T-helper 17 cell (primary cell): ENCODE data around the gene TFB2M. TPM values are rescaled to one million over a fixed set of nuclear protein-coding genes. Genes with fewer than 3 reads are reported as not detected.

Experiments used
- ATAC-seq: fragments of 150-1000 bp; cut with Tn5 transposase; 2 replicates; pipeline ENCODE4 v1.10.0; 2021; ENCODE audit warnings: mild to moderate bottlenecking, moderate library complexity
- DNase-seq, 3 donors: peaks; one replicate each; pipeline versions ENCODE4 v3.0.0 to v3.0.0-alpha.2; 2020 to 2021
- H3K9me3 ChIP-seq: one replicate; pipeline ENCODE4 v1.7.0; 2013; ENCODE audit warnings: low read length, mild to moderate bottlenecking; ENCODE audit not compliant: control insufficient read depth, poor library complexity, severe bottlenecking
- H3K27ac Mint-ChIP-seq: one replicate; pipeline ENCODE4 v1.8.0; 2022; ENCODE audit warnings: mild to moderate bottlenecking, moderate library complexity, mixed read lengths
- H3K27me3 Mint-ChIP-seq: one replicate; pipeline ENCODE4 v1.8.0; 2022; ENCODE audit warnings: mixed read lengths
- H3K36me3 Mint-ChIP-seq: one replicate; pipeline ENCODE4 v1.8.0; 2022; ENCODE audit warnings: low read depth, mixed read lengths
- H3K4me1 Mint-ChIP-seq: one replicate; pipeline ENCODE4 v1.8.0; 2022; ENCODE audit warnings: mild to moderate bottlenecking, mixed read lengths
- H3K4me3 Mint-ChIP-seq: one replicate; pipeline ENCODE4 v1.8.0; 2022; ENCODE audit warnings: mild to moderate bottlenecking, moderate library complexity, mixed read lengths
- total RNA-seq, 4 donors: library from RNA in 2 of 4; stranded (reverse) in 2 of 4; gene quantifications; one replicate each; pipeline ENCODE4 v1.2.3 and lab custom pipeline; 2022 to 2026

TFB2M gene
- total RNA-seq, 2 donors from 2014 or later, result 6.7 to 10.2 TPM

- H3K4me1 Mint-ChIP-seq, result peaks cover 9% of the 10 kb centered on the region
- ATAC-seq (no peak), DNase-seq (no peak)
- no peak overlapping the region for H3K4me3 Mint-ChIP-seq
- no peaks in the 10 kb centered on the region for H3K9me3 ChIP-seq
- H3K27me3 Mint-ChIP-seq, result no peaks in the 10 kb centered on the region
- H3K27ac Mint-ChIP-seq, result no peak overlapping the region
- H3K36me3 Mint-ChIP-seq, result peaks cover 6% of the 10 kb centered on the region
Measured at GRCh38 chr1:246559310-246559709, 6.8 kb downstream of the TFB2M start.

GRCh38 chr1:246558041-246558440 is 8.0 kb downstream of the TFB2M start:
- H3K27me3 Mint-ChIP-seq, result no peaks in the 10 kb centered on the region
- H3K27ac Mint-ChIP-seq, result no peak overlapping the region
- H3K4me3 Mint-ChIP-seq, result no peak overlapping the region
- H3K36me3 Mint-ChIP-seq, result peaks cover 8% of the 10 kb centered on the region
- DNase-seq, result no peak
- H3K4me1 Mint-ChIP-seq, result peaks cover 9% of the 10 kb centered on the region
- H3K9me3 ChIP-seq, result no peaks in the 10 kb centered on the region
- no peak for ATAC-seq

GRCh38 chr1:246554201-246554600 is 11.9 kb downstream of the TFB2M start:
- Mint-ChIP-seq H3K27ac (no peak overlapping the region), H3K4me3 (no peak overlapping the region), H3K27me3 (no peaks in the 10 kb centered on the region), H3K4me1 (peaks cover 9% of the 10 kb centered on the region), H3K36me3 (peaks cover 11% of the 10 kb centered on the region)
- H3K9me3 ChIP-seq, result no peaks in the 10 kb centered on the region
- ATAC-seq (no peak), DNase-seq (no peak)

DNA sequence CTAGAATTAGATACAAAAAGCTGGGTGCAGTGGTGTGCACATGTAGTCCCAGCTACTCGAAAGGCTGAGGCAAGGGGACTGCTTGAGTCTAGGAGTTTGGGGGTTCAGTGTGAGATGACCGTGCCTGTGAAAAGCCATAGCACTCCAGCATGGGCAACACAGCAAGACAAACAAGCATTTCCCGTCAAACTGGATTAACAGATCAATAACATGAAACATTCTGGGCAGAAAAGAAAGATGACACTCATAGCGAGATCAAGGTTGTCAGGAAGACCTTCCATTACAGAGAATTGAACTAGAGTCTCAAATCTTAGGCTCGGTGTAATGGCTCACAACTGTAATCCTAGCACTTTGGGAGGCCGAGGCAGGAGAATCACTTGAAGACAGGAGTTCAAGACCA is 14.0 kb downstream of the TFB2M start:
- H3K4me1 Mint-ChIP-seq, result peaks cover 9% of the 10 kb centered on the region
- no peak overlapping the region for H3K27ac Mint-ChIP-seq
- H3K4me3 Mint-ChIP-seq, result no peak overlapping the region
- no peaks in the 10 kb centered on the region for H3K9me3 ChIP-seq
- no peak for DNase-seq
- no peaks in the 10 kb centered on the region for H3K27me3 Mint-ChIP-seq
- peaks cover 11% of the 10 kb centered on the region for H3K36me3 Mint-ChIP-seq
- no peak for ATAC-seq

DNA sequence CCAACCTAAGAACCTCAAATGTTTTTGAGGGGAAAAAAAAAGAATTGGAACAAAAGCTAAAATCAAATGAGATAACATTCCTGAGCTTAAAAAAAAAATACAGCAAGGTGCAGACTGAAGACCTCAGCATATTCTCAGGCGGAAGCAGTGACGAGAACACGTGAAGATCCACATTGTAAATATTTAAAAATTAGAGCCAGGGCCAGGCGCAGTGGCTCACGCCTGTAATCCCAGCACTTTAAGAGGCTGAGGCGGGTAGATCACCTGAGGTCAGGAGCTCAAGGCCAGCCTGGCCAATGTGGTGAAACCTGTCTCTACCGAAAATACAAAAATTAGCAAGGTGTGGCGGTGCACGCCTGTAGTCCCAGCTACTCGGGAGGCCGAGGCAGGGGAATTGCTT is 15.7 kb downstream of the TFB2M start:
- ATAC-seq (no peak), DNase-seq (no peak)
- H3K36me3 Mint-ChIP-seq, result peaks cover 11% of the 10 kb centered on the region
- H3K9me3 ChIP-seq, result no peaks in the 10 kb centered on the region
- peak overlapping the region; percentile 49 for H3K27ac Mint-ChIP-seq
- H3K4me3 Mint-ChIP-seq, result no peak overlapping the region
- peaks cover 9% of the 10 kb centered on the region for H3K4me1 Mint-ChIP-seq
- H3K27me3 Mint-ChIP-seq, result no peaks in the 10 kb centered on the region

- Mint-ChIP-seq H3K4me1 (peaks cover 9% of the 10 kb centered on the region), H3K27ac (peak overlapping the region; percentile 49), H3K36me3 (peaks cover 7% of the 10 kb centered on the region), H3K27me3 (no peaks in the 10 kb centered on the region), H3K4me3 (no peak overlapping the region)
- DNase-seq (no peak), ATAC-seq (no peak)
- no peaks in the 10 kb centered on the region for H3K9me3 ChIP-seq
Measured at GRCh38 chr1:246549665-246550064, 16.4 kb downstream of the TFB2M start.

GRCh38 chr1:246544001-246544400 is 22.1 kb downstream of the TFB2M start:
- peaks cover 2% of the 10 kb centered on the region for H3K36me3 Mint-ChIP-seq
- no peak for ATAC-seq
- H3K4me1 Mint-ChIP-seq, result peaks cover under 1% of the 10 kb centered on the region
- no peaks in the 10 kb centered on the region for H3K27me3 Mint-ChIP-seq
- H3K4me3 Mint-ChIP-seq, result no peak overlapping the region
- no peaks in the 10 kb centered on the region for H3K9me3 ChIP-seq
- no peak overlapping the region for H3K27ac Mint-ChIP-seq
- no peak for DNase-seq

GRCh38 chr1:246540738-246541491 is 25.1 kb downstream of the TFB2M start:
- Mint-ChIP-seq H3K4me3 (no peak overlapping the region), H3K36me3 (peaks cover 2% of the 10 kb centered on the region), H3K4me1 (peaks cover 5% of the 10 kb centered on the region), H3K27me3 (no peaks in the 10 kb centered on the region), H3K27ac (no peak overlapping the region)
- H3K9me3 ChIP-seq, result no peaks in the 10 kb centered on the region
- ATAC-seq, result no peak
- no peak for DNase-seq

DNA sequence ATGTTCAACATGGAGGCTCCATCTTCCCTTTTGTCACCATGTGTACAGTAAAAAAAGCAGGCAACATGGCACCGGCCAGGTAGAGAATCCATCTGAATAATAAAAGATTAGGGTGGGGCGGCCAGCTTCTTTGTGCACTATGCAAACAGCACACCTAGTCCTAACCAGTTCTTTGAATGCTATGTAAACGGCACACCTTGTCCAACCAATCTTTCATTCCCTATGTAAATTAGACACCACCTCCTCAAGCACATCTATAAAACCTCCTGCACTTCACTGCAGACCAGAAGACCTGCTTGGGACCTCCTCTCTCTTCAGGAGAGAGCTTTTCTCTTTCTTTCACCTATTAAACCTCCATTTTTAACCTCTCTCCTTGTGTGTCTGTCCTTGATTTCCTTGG is 28.2 kb downstream of the TFB2M start:
- Mint-ChIP-seq H3K27ac (no peak overlapping the region), H3K27me3 (no peaks in the 10 kb centered on the region), H3K36me3 (peaks cover 2% of the 10 kb centered on the region), H3K4me3 (no peak overlapping the region), H3K4me1 (peaks cover 5% of the 10 kb centered on the region)
- no peaks in the 10 kb centered on the region for H3K9me3 ChIP-seq
- ATAC-seq (no peak), DNase-seq (no peak)

GRCh38 chr1:246537441-246537840 is 28.6 kb downstream of the TFB2M start:
- no peaks in the 10 kb centered on the region for H3K9me3 ChIP-seq
- Mint-ChIP-seq H3K36me3 (peaks cover 2% of the 10 kb centered on the region), H3K4me3 (no peak overlapping the region), H3K27me3 (no peaks in the 10 kb centered on the region), H3K4me1 (peaks cover 5% of the 10 kb centered on the region), H3K27ac (no peak overlapping the region)
- no peak for DNase-seq
- ATAC-seq, result no peak

GRCh38 chr1:246534114-246534513 is 31.9 kb downstream of the TFB2M start:
- Mint-ChIP-seq H3K27ac (no peak overlapping the region), H3K4me3 (no peak overlapping the region), H3K27me3 (no peaks in the 10 kb centered on the region), H3K4me1 (peaks cover 5% of the 10 kb centered on the region), H3K36me3 (no peaks in the 10 kb centered on the region)
- DNase-seq (no peak), ATAC-seq (no peak)
- peaks cover 5% of the 10 kb centered on the region for H3K9me3 ChIP-seq

DNA sequence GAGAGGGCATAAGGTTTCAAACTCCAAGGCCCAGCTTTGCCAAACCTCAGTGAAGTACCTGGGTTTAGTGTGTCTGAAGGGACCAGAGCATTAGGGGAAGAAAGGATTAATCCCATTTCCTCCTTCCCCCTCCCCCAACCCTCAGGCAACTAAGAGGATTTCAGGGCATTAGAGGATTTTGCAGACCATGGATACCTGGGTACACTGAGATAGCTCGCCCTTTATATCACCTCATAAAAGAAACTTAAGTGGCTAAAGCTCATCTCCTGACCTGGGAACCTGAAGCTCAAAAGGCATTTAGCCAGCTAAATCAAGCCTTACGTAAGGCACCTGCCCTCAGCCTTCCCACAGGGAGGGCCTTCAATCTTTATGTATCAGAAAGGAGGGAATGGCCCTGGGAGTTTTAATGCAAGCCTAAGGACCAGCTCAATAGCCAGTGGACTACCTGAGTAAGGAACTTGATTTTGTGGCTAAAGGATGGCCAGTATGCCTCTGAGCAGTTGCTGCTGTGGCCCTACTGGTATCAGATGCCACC is 32.6 kb downstream of the TFB2M start:
- Mint-ChIP-seq H3K4me3 (no peak overlapping the region), H3K27me3 (no peaks in the 10 kb centered on the region), H3K4me1 (peaks cover 3% of the 10 kb centered on the region), H3K27ac (no peak overlapping the region), H3K36me3 (no peaks in the 10 kb centered on the region)
- DNase-seq, result no peak
- peaks cover 5% of the 10 kb centered on the region for H3K9me3 ChIP-seq
- ATAC-seq, result no peak

DNA sequence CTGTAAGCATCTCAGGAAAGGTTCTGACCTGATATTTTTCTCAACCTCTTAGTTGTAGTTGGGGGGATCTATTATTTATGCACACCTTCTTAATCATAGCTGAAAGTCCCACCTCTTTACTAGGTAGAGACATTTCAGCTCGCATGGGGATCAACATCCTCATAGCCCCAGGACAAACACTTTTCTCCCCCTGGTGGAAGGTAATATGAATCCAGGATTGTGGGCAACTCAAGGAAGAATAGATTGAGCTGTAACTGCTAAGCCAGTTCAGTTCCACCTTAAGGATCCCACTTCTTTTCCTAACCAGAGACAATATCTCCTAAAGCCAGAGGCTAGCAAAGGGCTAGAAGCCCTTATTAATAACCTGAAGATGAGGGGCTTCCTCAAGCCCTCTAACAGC is 33.5 kb downstream of the TFB2M start:
- no peaks in the 10 kb centered on the region for H3K36me3 Mint-ChIP-seq
- no peak for ATAC-seq
- peaks cover 4% of the 10 kb centered on the region for H3K4me1 Mint-ChIP-seq
- H3K4me3 Mint-ChIP-seq, result no peak overlapping the region
- no peaks in the 10 kb centered on the region for H3K27me3 Mint-ChIP-seq
- peaks cover 5% of the 10 kb centered on the region for H3K9me3 ChIP-seq
- DNase-seq, result no peak
- H3K27ac Mint-ChIP-seq, result no peak overlapping the region

DNA sequence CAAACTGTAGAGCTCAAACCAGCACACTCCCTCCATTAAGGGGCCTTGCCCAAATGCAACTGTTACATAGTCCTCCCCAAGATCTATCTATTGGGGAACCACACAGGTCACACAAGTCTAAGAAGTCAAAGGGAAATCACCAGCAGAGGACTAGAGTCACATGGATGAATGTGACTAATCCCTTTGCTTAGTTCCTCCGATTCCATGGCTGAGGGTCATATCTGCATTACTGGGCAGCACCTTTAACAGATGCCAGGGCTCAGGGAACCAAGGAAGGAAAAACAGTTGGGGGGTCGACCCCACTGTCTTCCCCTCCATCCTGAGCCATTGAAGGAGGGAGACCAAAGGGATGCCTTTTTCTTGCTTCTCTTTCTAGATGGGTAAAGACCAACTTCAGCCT is 35.6 kb downstream of the TFB2M start:
- Mint-ChIP-seq H3K27me3 (no peaks in the 10 kb centered on the region), H3K36me3 (no peaks in the 10 kb centered on the region), H3K27ac (no peak overlapping the region), H3K4me1 (peaks cover 8% of the 10 kb centered on the region), H3K4me3 (no peak overlapping the region)
- H3K9me3 ChIP-seq, result peaks cover 5% of the 10 kb centered on the region
- ATAC-seq (no peak), DNase-seq (no peak)
